ENCODE measurements around the gene SRPX2. TPM values are rescaled to one million over a fixed set of nuclear protein-coding genes. Genes with fewer than 3 reads are reported as not detected.

Gene SRPX2
- total and polyA plus RNA-seq, 7 donors = 2.1 to 7.3 (median 4.9) TPM

- 0 to 28% (median 1%) methylated on average over 28 to 51 of the region's 51 CpGs for WGBS, 3 donors
- Histone ChIP-seq H3K4me3 (peak within 1 kb of the TSS; percentile 77), H3K27ac (peak within 1 kb of the TSS; percentile 46), H3K9me3 (no peaks in the 10 kb centered on the region), H3K4me1 (no peaks in the 10 kb centered on the region), H3K27me3 (ENCODE audit: insufficient read depth in 3 of 3, low read length in 2 of 3) (peaks cover 0 to 20% (median 0%) of the 10 kb centered on the region in 3 donors), H3K36me3 (ENCODE audit: insufficient read depth in 1 of 2, low read depth in 1 of 2) (peaks cover 0 to 16% of the 10 kb centered on the region in 2 donors)
- intact Hi-C loops (cut with DNase I) = loop anchor here in 1 of 2 donors (5.0 kb wide), 1 partner anchor 124 kb away; no protein-coding TSS in a partner anchor
- peak; percentile 33 for TF ChIP-seq CTCF (IDR thresholded peaks at IDR 0.05)
- peak; percentile 75 to 98 (median 94) for ATAC-seq
- DNase-seq = peak; percentile 77 to 86
Measured at GRCh38 chrX:100636321-100636991, 7.5 kb upstream of the SRPX2 start, which contains the start of gene TSPAN6. TSS of gene TSPAN6 (minus strand) at chrX:100636806. CDS start at chrX:100636694, 112 bp downstream.

GRCh38 chrX:100642290-100642689, 1.7 kb upstream of the SRPX2 start:
- DNase-seq (no peak), ATAC-seq (no peak)
- Histone ChIP-seq H3K4me1 (no peaks in the 10 kb centered on the region), H3K27me3 (ENCODE audit: insufficient read depth in 3 of 3, low read length in 2 of 3) (peaks cover 0 to 40% (median 0%) of the 10 kb centered on the region in 3 donors), H3K36me3 (ENCODE audit: insufficient read depth in 1 of 2, low read depth in 1 of 2) (no peaks in the 10 kb centered on the region), H3K27ac (no peak overlapping the region), H3K4me3 (no peak overlapping the region), H3K9me3 (no peaks in the 10 kb centered on the region)
- TF ChIP-seq CTCF (IDR thresholded peaks at IDR 0.05) = no peak
- WGBS, 3 donors = 37 to 72% (median 71%) methylated on average over 3 of the region's 3 CpGs
- intact Hi-C loops (cut with DNase I) = no loop called here

GRCh38 chrX:100643212-100643611, 787 bp upstream of the SRPX2 start:
- Histone ChIP-seq H3K27me3 (ENCODE audit: insufficient read depth in 3 of 3, low read length in 2 of 3) (peaks cover 0 to 40% (median 0%) of the 10 kb centered on the region in 3 donors), H3K9me3 (no peaks in the 10 kb centered on the region), H3K27ac (no peak overlapping the region), H3K36me3 (ENCODE audit: insufficient read depth in 1 of 2, low read depth in 1 of 2) (no peaks in the 10 kb centered on the region), H3K4me3 (no peak overlapping the region), H3K4me1 (no peaks in the 10 kb centered on the region)
- WGBS, 3 donors = 83 to 94% (median 89%) methylated on average over 11 of the region's 11 CpGs
- intact Hi-C loops (cut with DNase I) = no loop called here
- DNase-seq = no peak
- ATAC-seq = no peak
- no peak for TF ChIP-seq CTCF (IDR thresholded peaks at IDR 0.05)

- H3K4me1 ChIP-seq = no peaks in the 10 kb centered on the region
- intact Hi-C loops (cut with DNase I) = no loop called here
- no peak for TF ChIP-seq CTCF (IDR thresholded peaks at IDR 0.05)
- ATAC-seq (no peak), DNase-seq (no peak)
- peak overlapping the region; percentile 41 for H3K4me3 ChIP-seq
- no peaks in the 10 kb centered on the region for H3K36me3 ChIP-seq (ENCODE audit: insufficient read depth in 1 of 2, low read depth in 1 of 2)
- H3K27me3 ChIP-seq (ENCODE audit: insufficient read depth in 3 of 3, low read length in 2 of 3) = peaks cover 0 to 43% (median 0%) of the 10 kb centered on the region in 3 donors
- no peak overlapping the region for H3K27ac ChIP-seq
- H3K9me3 ChIP-seq = no peaks in the 10 kb centered on the region
- WGBS, 3 donors = 42 to 68% (median 47%) methylated on average over 4 of the region's 4 CpGs
Measured at GRCh38 chrX:100645106-100645505, 1.1 kb downstream of the SRPX2 start.

Measured in psoas muscle (tissue), 8 donors.